Neural cell (in vitro differentiated cells): ENCODE data around the gene SLC38A7.

ENCODE experiments used
- EP300 ChIP-seq: fragments of 450-650 bp; conservative IDR thresholded peaks from 2 replicates; pipeline ENCODE4 v1.6.1; 2014; ENCODE audit warnings: antibody characterized with exemption, mild to moderate bottlenecking, moderate library complexity; ENCODE audit not compliant: poor library complexity, severe bottlenecking
- EZH2 ChIP-seq: fragments of 200-600, 300-800 bp; shearing (Covaris generic), sonication (generic); IDR thresholded peaks from 2 replicates; pipeline ENCODE4 v1.6.1; 2014; ENCODE audit warnings: antibody characterized with exemption, low read length, borderline replicate concordance, mild to moderate bottlenecking; ENCODE audit not compliant: insufficient read depth, poor library complexity, severe bottlenecking
- POLR2AphosphoS5 ChIP-seq: IDR thresholded peaks from 2 replicates; pipeline ENCODE4 v1.6.1; 2012
- RAD21 ChIP-seq: fragments of 450-650 bp; conservative IDR thresholded peaks from 2 replicates; pipeline ENCODE4 v1.6.1; 2014; ENCODE audit warnings: antibody characterized with exemption, mild to moderate bottlenecking, moderate library complexity
- REST ChIP-seq: IDR thresholded peaks from 2 replicates; pipeline ENCODE4 v1.6.1; 2012; ENCODE audit warnings: borderline replicate concordance
- SMC3 ChIP-seq: fragments of 450-650 bp; conservative IDR thresholded peaks from 2 replicates; pipeline ENCODE4 v1.6.1; 2014; ENCODE audit warnings: antibody characterized with exemption, mild to moderate bottlenecking, moderate library complexity; ENCODE audit not compliant: poor library complexity
- TF ChIP-seq, protein P1 (sequence below): fragments of 450-650 bp; IDR thresholded peaks from 2 replicates; pipeline ENCODE4 v1.5.1; 2014; ENCODE audit warnings: antibody characterized with exemption, mild to moderate bottlenecking, moderate library complexity; ENCODE audit not compliant: poor library complexity, severe bottlenecking

- TF ChIP-seq, protein P1, sequence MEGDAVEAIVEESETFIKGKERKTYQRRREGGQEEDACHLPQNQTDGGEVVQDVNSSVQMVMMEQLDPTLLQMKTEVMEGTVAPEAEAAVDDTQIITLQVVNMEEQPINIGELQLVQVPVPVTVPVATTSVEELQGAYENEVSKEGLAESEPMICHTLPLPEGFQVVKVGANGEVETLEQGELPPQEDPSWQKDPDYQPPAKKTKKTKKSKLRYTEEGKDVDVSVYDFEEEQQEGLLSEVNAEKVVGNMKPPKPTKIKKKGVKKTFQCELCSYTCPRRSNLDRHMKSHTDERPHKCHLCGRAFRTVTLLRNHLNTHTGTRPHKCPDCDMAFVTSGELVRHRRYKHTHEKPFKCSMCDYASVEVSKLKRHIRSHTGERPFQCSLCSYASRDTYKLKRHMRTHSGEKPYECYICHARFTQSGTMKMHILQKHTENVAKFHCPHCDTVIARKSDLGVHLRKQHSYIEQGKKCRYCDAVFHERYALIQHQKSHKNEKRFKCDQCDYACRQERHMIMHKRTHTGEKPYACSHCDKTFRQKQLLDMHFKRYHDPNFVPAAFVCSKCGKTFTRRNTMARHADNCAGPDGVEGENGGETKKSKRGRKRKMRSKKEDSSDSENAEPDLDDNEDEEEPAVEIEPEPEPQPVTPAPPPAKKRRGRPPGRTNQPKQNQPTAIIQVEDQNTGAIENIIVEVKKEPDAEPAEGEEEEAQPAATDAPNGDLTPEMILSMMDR: no peak
- TF ChIP-seq EP300 (no peak), SMC3 (no peak), EZH2 (no peak), POLR2AphosphoS5 (no peak), RAD21 (no peak), REST (no peak)
Observed at GRCh38 chr16:58727028-58727781, 42.6 kb upstream of the SLC38A7 start.
